Measurements from ENCODE around the gene SHANK3. TPM values are rescaled to one million over a fixed set of nuclear protein-coding genes. Genes with fewer than 3 reads are reported as not detected.

Gene SHANK3
- total and polyA plus RNA-seq, 2 of the 8 experiments (the other 6 are each of a cell fraction or from before 2014, with no cell fraction given): 1.5 to 6.0 TPM

- H3K36me3 ChIP-seq (ENCODE audit: control insufficient read depth in 2 of 4, insufficient read depth in 4 of 4, low read length in 3 of 4): peaks cover 0 to 3% (median 0%) of the 10 kb centered on the region in 4 experiments; a peak in 2 of 8 replicates
- H3K79me2 ChIP-seq (ENCODE audit: control insufficient read depth in 1 of 2, insufficient read depth in 2 of 2, low read length in 2 of 2): peaks cover 0 to 5% of the 10 kb centered on the region in 2 experiments; a peak in 1 of 4 replicates
- no peak overlapping the region for H4K91ac ChIP-seq (replicated peaks; ENCODE audit: insufficient read length, low read length)
- H3K79me1 ChIP-seq (ENCODE audit: low read depth, low read length): peaks cover 5% of the 10 kb centered on the region; the same call in 1 of the 2 replicates
- 89% methylated on average over 13 of the region's 13 CpGs; no CpG with 5 or more reads in 1 of the 2 experiments for WGBS, 2 experiments (ENCODE audit: extremely low coverage in 1 of 2, insufficient coverage in 1 of 2, insufficient read length in 1 of 2, insufficient replicate concordance in 2 of 2, low coverage in 1 of 2, low lambda C conversion rate in 2 of 2, missing lambda C conversion rate in 1 of 2)
- FAIRE-seq: no peak
- no peak overlapping the region for H3K4ac ChIP-seq (replicated peaks; ENCODE audit: insufficient read length, low read depth, low read length)
- H3K27ac ChIP-seq (ENCODE audit: low read depth, low read length): no peak overlapping the region
- no peak overlapping the region for H2BK15ac ChIP-seq (ENCODE audit: low read length)
- H3K9ac ChIP-seq (replicated peaks in 1 of 4; ENCODE audit: extremely low read depth in 1 of 4, low read depth in 3 of 4, low read length in 3 of 4): no peak overlapping the region
- H2AFZ ChIP-seq (ENCODE audit: low read length): no peak overlapping the region
- H4K8ac ChIP-seq (ENCODE audit: extremely low read depth, insufficient read depth, low read length): no peak overlapping the region
- no peak overlapping the region for H2AK5ac ChIP-seq (ENCODE audit: low read depth, low read length)
- no peak overlapping the region for H2BK12ac ChIP-seq (ENCODE audit: low read depth, low read length)
- H4K20me1 ChIP-seq (replicated peaks in 1 of 2; ENCODE audit: control insufficient read depth in 1 of 2, insufficient read depth in 2 of 2, low read length in 2 of 2): peaks cover 12 to 14% of the 10 kb centered on the region in 2 experiments
- no peak overlapping the region for H3K18ac ChIP-seq (ENCODE audit: extremely low read depth, low read length)
- H3K27me3 ChIP-seq (replicated peaks in 1 of 4; ENCODE audit: control insufficient read depth in 3 of 4, extremely low read depth in 1 of 4, insufficient read depth in 3 of 4, low read length in 3 of 4): peaks cover 3 to 15% (median 9%) of the 10 kb centered on the region in 4 experiments
- ChIA-PET POLR2A (ENCODE audit: partially characterized antibody) (interaction anchor here (1.0 kb wide), 1 partner anchor 284 kb away, joined by 3 read pairs; no protein-coding TSS in a partner anchor), CTCF (ENCODE audit: partially characterized antibody) (interaction anchor here (1.0 to 5.3 kb wide), 4 partner anchors 14 to 36 kb away, joined by 3 to 27 read pairs (median 15); no protein-coding TSS in a partner anchor)
- no peak overlapping the region for H2BK5ac ChIP-seq (ENCODE audit: low read depth, low read length)
- no peak overlapping the region for H2BK20ac ChIP-seq (ENCODE audit: low read length)
- H3K23ac ChIP-seq (ENCODE audit: insufficient read length): no peak overlapping the region
- H2BK120ac ChIP-seq (replicated peaks; ENCODE audit: low read depth, low read length): no peak overlapping the region
- H3K23me2 ChIP-seq (ENCODE audit: low read depth, low read length): peaks cover 13% of the 10 kb centered on the region
- no peak overlapping the region for H3K14ac ChIP-seq (ENCODE audit: insufficient read length)
- DNase-seq (ENCODE audit: low read depth in 1 of 2, low spot score in 2 of 2): no peak
- H3K56ac ChIP-seq (replicated peaks; ENCODE audit: insufficient read length, low read depth, low read length): no peak overlapping the region
- no peak overlapping the region for H3K4me2 ChIP-seq (ENCODE audit: insufficient read depth in 1 of 2, low read depth in 2 of 2, low read length in 2 of 2)
- H4K5ac ChIP-seq (ENCODE audit: insufficient read length, low read depth, low read length): no peak overlapping the region
- H3K9me3 ChIP-seq (ENCODE audit: insufficient read depth in 2 of 2, low read depth in 1 of 2, low read length in 1 of 2): no peaks in the 10 kb centered on the region
- H3K4me3 ChIP-seq (ENCODE audit: extremely low read depth in 1 of 4, insufficient read depth in 2 of 4, low read depth in 3 of 4, low read length in 4 of 4): no peak overlapping the region
- H3K4me1 ChIP-seq (replicated peaks in 1 of 4; ENCODE audit: control insufficient read depth in 3 of 4, insufficient read depth in 4 of 4, low read length in 3 of 4): peaks cover 0 to 11% (median 7%) of the 10 kb centered on the region in 4 experiments; a peak in 6 of 7 replicates
- TF ChIP-seq RBBP5 (IDR thresholded peaks at IDR 0.05; ENCODE audit: borderline replicate concordance, low read depth, low read length) (no peak), SP1 (IDR thresholded peaks at IDR 0.05; ENCODE audit: low read depth, low read length) (no peak), POU5F1 (IDR thresholded peaks at IDR 0.05; ENCODE audit: low read depth, low read length) (no peak), POLR2A (IDR thresholded peaks at IDR 0.05; ENCODE audit: control extremely low read depth in 1 of 2, low read depth in 2 of 2, low read length in 2 of 2) (no peak), ASH2L (IDR thresholded peaks at IDR 0.05; ENCODE audit: low read length) (no peak), TBP (IDR thresholded peaks at IDR 0.05; ENCODE audit: low read depth, low read length) (no peak), HDAC2 (IDR thresholded peaks at IDR 0.05; ENCODE audit: borderline replicate concordance in 1 of 2, low read depth in 2 of 2, low read length in 2 of 2) (no peak), SP2 (IDR thresholded peaks at IDR 0.05; ENCODE audit: low read length) (no peak), JUN (IDR thresholded peaks at IDR 0.05; ENCODE audit: low read depth, low read length) (no peak), SUZ12 (IDR thresholded peaks at IDR 0.05; ENCODE audit: low read length) (no peak), TAF1 (IDR thresholded peaks at IDR 0.05; ENCODE audit: low read depth, low read length) (no peak), RXRA (IDR thresholded peaks at IDR 0.05; ENCODE audit: insufficient read depth, low read depth, low read length) (no peak), POLR2AphosphoS5 (IDR thresholded peaks at IDR 0.05; ENCODE audit: low read depth, low read length) (no peak), CREB1 (IDR thresholded peaks at IDR 0.05) (no peak)
Observed at GRCh38 chr22:50677493-50678217, 5.0 kb downstream of the SHANK3 start.
